Lung (tissue), 12 donors: ENCODE data around the gene HS1BP3. TPM values are rescaled to one million over a fixed set of nuclear protein-coding genes. Genes with fewer than 3 reads are reported as not detected.

Experiments used
- ATAC-seq: fragments of 200-7000 bp; cut with Tn5 transposase; one replicate; pipeline ENCODE4 v1.9.1; 2020; ENCODE audit warnings: moderate number of reproducible peaks; ENCODE audit not compliant: insufficient read depth, low FRiP score
- DNase-seq, 3 donors: peaks; one replicate each; pipeline ENCODE4 v3.0.0-alpha.2; 2013 to 2017
- H3K27ac ChIP-seq, 2 donors: one replicate each; pipeline ENCODE4 v1.5.1; 2013; ENCODE audit warnings: mild to moderate bottlenecking in 2 of 2, moderate library complexity in 2 of 2, control low read depth in 1 of 2, inconsistent platforms in 1 of 2, low read depth in 1 of 2, low read length in 1 of 2
- H3K27me3 ChIP-seq, 3 donors: one replicate each; pipeline ENCODE4 v1.5.1; 2013; ENCODE audit warnings: low read length in 2 of 3; ENCODE audit not compliant: control insufficient read depth in 3 of 3, insufficient read depth in 3 of 3
- H3K36me3 ChIP-seq, 4 donors: one replicate each; pipeline ENCODE4 v1.5.1; 2013; ENCODE audit warnings: low read length in 4 of 4, mild to moderate bottlenecking in 1 of 4, moderate library complexity in 1 of 4; ENCODE audit not compliant: control insufficient read depth in 4 of 4, insufficient read depth in 4 of 4
- H3K4me1 ChIP-seq, 5 donors: one replicate each; pipeline ENCODE4 v1.5.1; 2013; ENCODE audit warnings: low read length in 5 of 5, mild to moderate bottlenecking in 2 of 5, moderate library complexity in 1 of 5; ENCODE audit not compliant: control insufficient read depth in 5 of 5, insufficient read depth in 5 of 5
- H3K4me3 ChIP-seq: one replicate; pipeline ENCODE4 v1.5.1; 2013; ENCODE audit warnings: mild to moderate bottlenecking, control low read depth, moderate library complexity
- H3K9ac ChIP-seq, 2 donors: one replicate each; pipeline ENCODE4 v1.5.1; 2013; ENCODE audit warnings: low read length in 2 of 2, control low read depth in 1 of 2; ENCODE audit not compliant: insufficient read depth in 1 of 2
- H3K9me3 ChIP-seq, 4 donors: one replicate each; pipeline ENCODE4 v1.5.1; 2013; ENCODE audit warnings: low read length in 3 of 4, mild to moderate bottlenecking in 1 of 4, moderate library complexity in 1 of 4; ENCODE audit not compliant: control insufficient read depth in 4 of 4, insufficient read depth in 3 of 4
- CTCF ChIP-seq: IDR thresholded peaks from 2 replicates; pipeline ENCODE4 v1.5.1; 2012; ENCODE audit warnings: mild to moderate bottlenecking; ENCODE audit errors: control extremely low read depth, extremely low read depth
- WGBS, 2 donors: extraction: QIAGEN DNeasy Blood & Tissue Kit; methylation state at CpG; one replicate each; pipeline ENCODE4 v1.1.7; 2013; 5-methylcytosine and 5-hydroxymethylcytosine counted together
- polyA plus RNA-seq, 2 donors: library from polyadenylated mRNA; stranded (reverse); fragments of 200-250 nt; gene quantifications; one replicate each; pipeline ENCODE4 v1.2.1, GENCODE V29; 2013
- total RNA-seq, 2 donors: library from RNA; depleted of rRNA in 1 of 2; stranded (reverse); fragments of >200 nt in 1 of 2; gene quantifications; one replicate each; pipeline ENCODE4 v1.2.1, GENCODE V29; 2014 to 2021
- donor health status: control.
- donor health status: control.
- donor health status: Bipolar disorder and iron deficiency.
- donor health status: healthy.
- donor health status: DM: yes; HTN: yes; CAD: no.

The HS1BP3 gene
- total and polyA plus RNA-seq, 4 donors: 25.4 to 41.4 (median 33.4) TPM

GRCh38 chr2:20579866-20580265, 71.0 kb downstream of the HS1BP3 start:
- Histone ChIP-seq H3K9me3 (peaks cover 0 to 7% (median 1%) of the 10 kb centered on the region in 4 donors), H3K9ac (no peak overlapping the region), H3K27me3 (no peaks in the 10 kb centered on the region), H3K4me3 (no peak overlapping the region), H3K4me1 (peaks cover 5 to 37% (median 16%) of the 10 kb centered on the region in 5 donors), H3K27ac (peak overlapping the region; percentile 88 to 91), H3K36me3 (no peaks in the 10 kb centered on the region)
- WGBS, 2 donors: 81 to 90% methylated on average over 1 of the region's 1 CpG
- ATAC-seq: no peak
- TF ChIP-seq CTCF: no peak
- no peak for DNase-seq

GRCh38 chr2:20578895-20579825, 71.7 kb downstream of the HS1BP3 start:
- no peak overlapping the region for H3K4me3 ChIP-seq
- peaks cover 0 to 7% (median 1%) of the 10 kb centered on the region in 4 donors for H3K9me3 ChIP-seq
- 56 to 77% methylated on average over 15 of the region's 15 CpGs for WGBS, 2 donors
- no peaks in the 10 kb centered on the region for H3K36me3 ChIP-seq
- ATAC-seq (peak; percentile 34), DNase-seq (peak; percentile 47 to 80 (median 64))
- peak overlapping the region; percentile 88 to 91 for H3K27ac ChIP-seq
- H3K27me3 ChIP-seq: no peaks in the 10 kb centered on the region
- H3K4me1 ChIP-seq: peaks cover 0 to 30% (median 11%) of the 10 kb centered on the region in 5 donors
- no peak for TF ChIP-seq CTCF
- H3K9ac ChIP-seq: no peak overlapping the region

- peak overlapping the region; percentile 88 to 91 for H3K27ac ChIP-seq
- peaks cover 0 to 7% (median 1%) of the 10 kb centered on the region in 4 donors for H3K9me3 ChIP-seq
- no peaks in the 10 kb centered on the region for H3K27me3 ChIP-seq
- TF ChIP-seq CTCF: no peak
- DNase-seq: no peak
- H3K36me3 ChIP-seq: no peaks in the 10 kb centered on the region
- peaks cover 0 to 29% (median 7%) of the 10 kb centered on the region in 5 donors for H3K4me1 ChIP-seq
- no peak for ATAC-seq
- 77 to 80% methylated on average over 6 of the region's 6 CpGs for WGBS, 2 donors
- no peak overlapping the region for H3K9ac ChIP-seq
- no peak overlapping the region for H3K4me3 ChIP-seq
Measured at GRCh38 chr2:20578266-20578894, 72.5 kb downstream of the HS1BP3 start.
